Right lobe of liver (tissue), 4 donors: ENCODE results near the gene CDH13.

Experiments
- CTCF ChIP-seq, 4 donors: fragments of 200-600 bp in 3 of 4; fragments of 450-650 bp in 1 of 4; IDR thresholded peaks; one replicate each; pipeline versions ENCODE4 v1.5.1 to v1.8.0; 2016 to 2022; ENCODE audit warnings: antibody characterized with exemption in 4 of 4, mild to moderate bottlenecking in 2 of 4
- POLR2A ChIP-seq: fragments of 450-650 bp; IDR thresholded peaks from one replicate; pipeline ENCODE4 v1.6.1; 2017; ENCODE audit warnings: antibody characterized with exemption, mild to moderate bottlenecking
- donor health status: DM: no; HTN: no; CAD: no.
- donor health status: DM: no; HTN: no; CAD: no.
- donor health status: DM: no; HTN: yes; CAD: no.

DNA sequence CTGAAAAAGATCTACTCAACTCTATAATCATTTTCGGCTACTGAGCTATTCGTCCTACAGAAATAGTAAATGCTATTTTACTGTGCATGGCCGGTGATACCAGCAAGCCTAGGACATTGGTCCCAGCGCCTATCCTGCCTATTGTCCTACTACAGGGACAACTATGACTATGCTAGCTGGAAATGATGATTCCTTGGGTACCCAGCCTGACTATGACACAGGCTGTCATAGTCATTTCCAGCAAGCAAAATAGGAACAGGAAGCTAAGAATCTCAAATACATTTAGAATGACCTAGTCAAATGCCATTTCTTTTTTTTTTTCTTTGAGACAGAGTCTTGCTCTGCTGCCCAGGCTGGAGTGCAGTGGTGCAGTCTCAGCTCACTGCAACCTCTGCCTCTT, 1147.3 kb downstream of the CDH13 start:
- no peak for TF ChIP-seq CTCF (IDR thresholded peaks at IDR 0.05)
- TF ChIP-seq POLR2A: no peak
